ENCODE data around the gene GCNT2. TPM values are rescaled to one million over a fixed set of nuclear protein-coding genes. Genes with fewer than 3 reads are reported as not detected.
"Not testable (repeated sequence)": the region's sequence is repeated elsewhere in the genome, so short reads cannot be mapped to it uniquely, and the experiment has no call there.

The GCNT2 gene
- total RNA-seq, 6 experiments from 2014 or later, result 6.6 to 10.5 (median 9.3) TPM

DNA sequence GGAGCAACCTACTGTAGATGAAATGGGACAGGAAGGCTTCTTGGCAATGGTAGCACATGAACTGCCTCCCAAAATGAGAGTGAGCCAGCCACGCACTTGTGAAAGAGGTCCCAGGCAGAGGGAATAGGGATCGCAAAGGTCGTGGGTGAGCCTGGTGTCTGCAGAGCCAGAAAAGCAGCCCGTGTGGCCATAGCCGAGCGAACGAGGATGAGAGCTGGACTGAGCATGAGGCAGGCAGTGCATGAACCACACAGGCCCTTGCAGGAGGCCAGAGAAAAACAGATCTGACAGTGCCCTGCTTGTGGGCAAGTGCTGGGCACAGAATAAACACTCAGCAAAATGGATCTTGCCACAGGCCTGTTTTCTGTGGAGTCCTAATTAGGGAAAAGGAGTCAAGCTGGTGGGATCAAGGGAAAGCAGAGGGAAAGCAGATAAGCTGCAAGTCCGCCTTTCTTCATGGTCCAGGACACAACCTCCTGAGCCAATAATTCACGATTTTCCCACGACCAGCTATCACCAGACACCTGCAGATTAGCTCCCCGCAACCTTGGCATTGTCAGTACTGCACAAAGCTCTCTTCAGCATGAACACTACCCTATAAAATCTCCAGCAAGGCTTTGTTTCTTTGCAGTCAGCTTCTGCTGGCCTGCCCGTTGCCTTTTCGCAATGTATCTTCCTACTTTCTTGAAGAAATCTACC lies 44.0 kb downstream of the GCNT2 start:
- Histone ChIP-seq H3K4me3 (no peak overlapping the region), H3K9me3 (no peaks in the 10 kb centered on the region), H3K36me3 (no peaks in the 10 kb centered on the region), H3K4me1 (no peaks in the 10 kb centered on the region), H3K27me3 (no peaks in the 10 kb centered on the region), H3K27ac (no peak overlapping the region)
- TF ChIP-seq, protein P1, sequence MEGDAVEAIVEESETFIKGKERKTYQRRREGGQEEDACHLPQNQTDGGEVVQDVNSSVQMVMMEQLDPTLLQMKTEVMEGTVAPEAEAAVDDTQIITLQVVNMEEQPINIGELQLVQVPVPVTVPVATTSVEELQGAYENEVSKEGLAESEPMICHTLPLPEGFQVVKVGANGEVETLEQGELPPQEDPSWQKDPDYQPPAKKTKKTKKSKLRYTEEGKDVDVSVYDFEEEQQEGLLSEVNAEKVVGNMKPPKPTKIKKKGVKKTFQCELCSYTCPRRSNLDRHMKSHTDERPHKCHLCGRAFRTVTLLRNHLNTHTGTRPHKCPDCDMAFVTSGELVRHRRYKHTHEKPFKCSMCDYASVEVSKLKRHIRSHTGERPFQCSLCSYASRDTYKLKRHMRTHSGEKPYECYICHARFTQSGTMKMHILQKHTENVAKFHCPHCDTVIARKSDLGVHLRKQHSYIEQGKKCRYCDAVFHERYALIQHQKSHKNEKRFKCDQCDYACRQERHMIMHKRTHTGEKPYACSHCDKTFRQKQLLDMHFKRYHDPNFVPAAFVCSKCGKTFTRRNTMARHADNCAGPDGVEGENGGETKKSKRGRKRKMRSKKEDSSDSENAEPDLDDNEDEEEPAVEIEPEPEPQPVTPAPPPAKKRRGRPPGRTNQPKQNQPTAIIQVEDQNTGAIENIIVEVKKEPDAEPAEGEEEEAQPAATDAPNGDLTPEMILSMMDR (IDR thresholded peaks at IDR 0.05), result no peak
- no peak for TF ChIP-seq POLR2A (IDR thresholded peaks at IDR 0.05)
- WGBS (ENCODE audit: insufficient coverage, low coverage, low lambda C conversion rate, missing lambda C conversion rate), result 89% methylated on average over 9 of the region's 13 CpGs
- intact Hi-C loops (cut with DNase I), result no loop called here
- ATAC-seq, result peak in 1 of 4 donors; percentile 21
- no peak for DNase-seq

DNA sequence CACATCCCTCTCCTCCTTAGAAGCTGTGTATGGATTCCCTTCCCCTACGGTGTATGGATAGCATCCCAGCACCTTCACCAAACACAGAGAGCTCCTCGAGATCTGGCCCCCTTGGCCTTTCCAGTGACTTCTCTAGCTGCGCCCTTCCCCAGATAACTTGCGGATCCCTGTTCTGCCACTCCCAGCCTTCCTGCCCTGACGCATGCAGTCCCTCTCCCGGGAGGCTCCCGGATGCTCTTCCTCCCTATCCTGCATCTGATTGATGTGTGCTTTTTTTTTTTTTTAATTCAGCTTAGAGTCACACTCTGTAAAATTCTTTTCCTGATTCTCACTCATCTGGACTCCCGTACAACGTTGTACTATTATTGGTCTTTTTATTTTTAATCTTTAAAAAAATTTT lies 44.8 kb downstream of the GCNT2 start:
- 56% methylated on average over 9 of the region's 9 CpGs for whole genome bisulfite sequencing (ENCODE audit: insufficient coverage, low coverage, low lambda C conversion rate, missing lambda C conversion rate)
- Histone ChIP-seq H3K27ac (no peak overlapping the region), H3K4me3 (no peak overlapping the region), H3K4me1 (no peaks in the 10 kb centered on the region), H3K9me3 (no peaks in the 10 kb centered on the region), H3K27me3 (no peaks in the 10 kb centered on the region), H3K36me3 (no peaks in the 10 kb centered on the region)
- no peak for TF ChIP-seq POLR2A (IDR thresholded peaks at IDR 0.05)
- TF ChIP-seq, protein P1 (IDR thresholded peaks at IDR 0.05), result no peak
- ATAC-seq, result peak; percentile 42 to 70 (median 51)
- intact Hi-C loops (cut with DNase I), result no loop called here
- DNase-seq, result no peak

DNA sequence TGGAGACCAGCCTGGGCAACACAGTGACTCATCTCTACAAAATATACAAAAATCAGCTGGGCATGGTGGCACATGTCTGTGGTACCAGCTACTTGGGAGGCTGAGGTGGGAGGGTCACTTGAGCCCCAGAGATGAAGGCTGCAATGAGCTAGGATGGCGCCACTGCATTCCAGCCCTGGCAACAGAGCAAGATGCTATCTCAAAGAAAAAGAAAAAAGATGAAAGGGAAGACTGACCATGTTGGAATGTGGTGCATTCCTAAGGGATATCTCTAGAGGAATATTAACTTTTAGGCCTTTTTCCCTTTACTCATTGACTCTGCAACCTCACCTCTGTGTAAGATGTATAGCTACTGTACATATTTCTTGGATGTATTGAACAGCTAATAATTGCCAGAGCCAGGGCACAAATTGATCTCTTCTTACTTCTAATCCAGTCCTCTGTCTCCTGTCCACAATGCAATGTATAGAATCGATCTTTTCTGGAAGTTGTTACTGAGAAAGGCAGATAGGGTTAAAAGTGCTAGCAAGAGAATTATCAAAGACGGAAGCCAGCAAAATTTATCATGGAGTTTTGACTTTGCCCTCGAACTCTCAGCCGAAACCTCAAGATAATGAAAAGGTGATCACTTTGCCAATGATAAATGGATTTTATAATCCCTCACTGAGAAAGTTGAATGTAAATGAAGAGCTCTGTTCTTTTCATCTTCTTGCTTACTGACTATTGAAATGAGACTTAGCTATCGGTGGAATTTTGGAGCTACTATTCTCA lies 46.3 kb downstream of the GCNT2 start:
- 55% methylated on average over 6 of the region's 6 CpGs for WGBS (ENCODE audit: insufficient coverage, low coverage, low lambda C conversion rate, missing lambda C conversion rate)
- intact Hi-C loops (cut with DNase I), result no loop called here
- H3K9me3 ChIP-seq, result no peaks in the 10 kb centered on the region
- no peaks in the 10 kb centered on the region for H3K4me1 ChIP-seq
- no peaks in the 10 kb centered on the region for H3K27me3 ChIP-seq
- DNase-seq, result no peak
- no peak overlapping the region for H3K27ac ChIP-seq
- peak in 1 of 4 donors; percentile 34 for ATAC-seq
- H3K4me3 ChIP-seq, result no peak overlapping the region
- TF ChIP-seq, protein P1 (IDR thresholded peaks at IDR 0.05), result no peak
- no peak for TF ChIP-seq POLR2A (IDR thresholded peaks at IDR 0.05)
- no peaks in the 10 kb centered on the region for H3K36me3 ChIP-seq

DNA sequence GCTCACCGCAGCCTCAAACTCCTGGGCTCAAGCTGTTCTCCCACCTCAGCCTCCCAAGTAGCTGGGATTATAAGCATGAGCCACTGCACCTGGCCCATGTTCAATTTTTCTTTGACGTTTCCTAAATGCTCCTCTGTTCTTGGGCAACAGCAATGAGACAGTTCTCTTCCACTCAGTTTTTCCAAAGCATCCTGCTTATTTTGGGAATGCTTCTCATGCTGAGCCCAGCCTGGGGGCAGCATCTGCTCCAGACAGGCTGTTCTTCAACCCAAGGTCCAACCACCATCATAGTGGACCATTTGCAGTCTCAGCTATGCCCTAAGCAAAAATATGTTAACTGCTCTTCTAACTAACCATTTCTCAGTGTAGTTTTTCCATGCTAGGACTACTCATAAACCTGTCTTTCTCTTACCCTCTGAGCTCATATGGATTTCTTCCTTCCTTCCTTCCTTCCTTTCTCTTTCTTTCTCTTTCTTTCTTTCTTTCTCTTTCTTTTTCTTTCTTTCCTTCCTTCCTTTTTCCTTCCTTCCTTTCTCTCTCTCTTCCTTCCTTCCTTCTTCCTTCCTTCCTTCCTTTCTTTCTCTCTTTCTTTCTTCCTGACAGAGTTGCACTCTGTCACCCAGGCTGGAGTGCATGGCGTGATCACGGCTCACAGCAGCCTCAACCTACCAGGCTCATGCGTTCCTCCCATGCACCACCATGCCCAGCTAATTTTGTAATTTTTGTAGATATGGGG lies 48.4 kb downstream of the GCNT2 start:
- no peak overlapping the region for H3K4me3 ChIP-seq
- 82% methylated on average over 5 of the region's 5 CpGs for WGBS (ENCODE audit: insufficient coverage, low coverage, low lambda C conversion rate, missing lambda C conversion rate)
- no peak for TF ChIP-seq POLR2A (IDR thresholded peaks at IDR 0.05)
- TF ChIP-seq, protein P1 (IDR thresholded peaks at IDR 0.05), result no peak
- H3K4me1 ChIP-seq, result no peaks in the 10 kb centered on the region
- H3K36me3 ChIP-seq, result no peaks in the 10 kb centered on the region
- H3K27me3 ChIP-seq, result no peaks in the 10 kb centered on the region
- ATAC-seq, result no peak
- no peak overlapping the region for H3K27ac ChIP-seq
- intact Hi-C loops (cut with DNase I), result no loop called here
- no peak for DNase-seq
- no peaks in the 10 kb centered on the region for H3K9me3 ChIP-seq

DNA sequence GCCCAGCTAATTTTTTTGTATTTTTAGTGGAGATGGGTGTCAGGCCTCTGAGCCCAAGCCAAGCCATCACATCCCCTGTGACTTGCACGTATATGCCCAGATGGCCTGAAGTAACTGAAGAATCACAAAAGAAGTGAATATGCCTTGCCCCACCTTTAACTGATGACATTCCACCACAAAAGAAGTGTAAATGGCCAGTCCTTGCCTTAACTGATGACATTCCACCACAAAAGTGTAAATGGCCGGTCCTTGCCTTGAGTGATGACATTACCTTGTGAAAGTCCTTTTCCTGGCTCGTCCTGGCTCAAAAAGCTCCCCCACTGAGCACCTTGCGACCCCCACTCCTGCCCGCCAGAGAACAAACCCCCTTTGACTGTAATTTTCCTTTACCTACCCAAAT lies 54.4 kb downstream of the GCNT2 start:
- ATAC-seq; H3K27me3 ChIP-seq; H3K27ac ChIP-seq; DNase-seq; H3K36me3 ChIP-seq; intact Hi-C loops (cut with DNase I); H3K4me3 ChIP-seq; H3K9me3 ChIP-seq; H3K4me1 ChIP-seq: not testable (repeated sequence)
- 25% methylated on average over 1 of the region's 5 CpGs for WGBS (ENCODE audit: insufficient coverage, low coverage, low lambda C conversion rate, missing lambda C conversion rate)
